Astrocyte (in vitro differentiated cells and primary cell): ENCODE data around the gene ME3.

ENCODE experiments used
- CTCF ChIP-seq: IDR thresholded peaks from 2 replicates; pipeline ENCODE4 v1.5.1; 2011; ENCODE audit warnings: low read depth, mild to moderate bottlenecking, inconsistent platforms, low read length, moderate library complexity; ENCODE audit not compliant: insufficient read depth
- EZH2 ChIP-seq: IDR thresholded peaks from 2 replicates; pipeline ENCODE4 v1.6.1; 2012; ENCODE audit warnings: mild to moderate bottlenecking, low read length, inconsistent platforms; ENCODE audit not compliant: insufficient read depth

- no peak for TF ChIP-seq EZH2
- TF ChIP-seq CTCF: no peak
Measured at GRCh38 chr11:86606270-86606835, 66.1 kb downstream of the ME3 start.
